DND-41 (cell line): ENCODE data around the gene COL6A3.

Source experiments
- ATAC-seq: fragments of 200-7000 bp; cut with Tn5 transposase; 3 replicates; pipeline ENCODE4 v1.9.1; 2021; ENCODE audit warnings: low read depth; ENCODE audit not compliant: insufficient read depth
- DNase-seq: peaks from one replicate; pipeline ENCODE4 v3.0.0-alpha.2; 2020
- H2AFZ ChIP-seq: 2 replicates; pipeline ENCODE4 v1.6.0; 2012; ENCODE audit warnings: low read depth, low read length
- H3K27ac ChIP-seq: 2 replicates; pipeline ENCODE4 v1.5.1; 2012; ENCODE audit warnings: low read length, inconsistent platforms
- H3K27me3 ChIP-seq: fragments of 200-600 bp; sonication (generic); 2 replicates; pipeline ENCODE4 v1.6.0; 2012; ENCODE audit warnings: low read length, mild to moderate bottlenecking, inconsistent platforms; ENCODE audit not compliant: insufficient read depth, poor library complexity
- H3K36me3 ChIP-seq: 2 replicates; pipeline ENCODE4 v1.5.1; 2012; ENCODE audit warnings: low read length, inconsistent platforms; ENCODE audit not compliant: insufficient read depth
- H3K4me1 ChIP-seq: 2 replicates; pipeline ENCODE4 v1.5.1; 2012; ENCODE audit warnings: mild to moderate bottlenecking, low read length; ENCODE audit not compliant: insufficient read depth
- H3K4me2 ChIP-seq: 2 replicates; pipeline ENCODE4 v1.6.0; 2012; ENCODE audit warnings: mild to moderate bottlenecking, moderate library complexity, low read length, inconsistent platforms; ENCODE audit not compliant: insufficient read depth
- H3K4me3 ChIP-seq, 2 experiments: fragments of 200-600 bp in 1 of 2; shearing (Covaris generic) in 1 of 2; 2 replicates each; pipeline ENCODE4 v1.5.1; 2012 to 2016; ENCODE audit warnings: inconsistent platforms in 2 of 2, low read length in 2 of 2, mild to moderate bottlenecking in 2 of 2, low read depth in 1 of 2, moderate library complexity in 1 of 2
- H3K79me2 ChIP-seq: 2 replicates; pipeline ENCODE4 v1.6.0; 2012; ENCODE audit warnings: low read length, inconsistent platforms; ENCODE audit not compliant: insufficient read depth
- H3K9ac ChIP-seq: 2 replicates; pipeline ENCODE4 v1.6.0; 2012; ENCODE audit warnings: low read depth, mild to moderate bottlenecking, inconsistent platforms, low read length, moderate library complexity
- H3K9me3 ChIP-seq: 2 replicates; pipeline ENCODE4 v1.5.1; 2012; ENCODE audit warnings: low read length, moderate library complexity, mild to moderate bottlenecking, inconsistent platforms; ENCODE audit not compliant: insufficient read depth, severe bottlenecking
- H4K20me1 ChIP-seq: 2 replicates; pipeline ENCODE4 v1.6.0; 2012; ENCODE audit warnings: low read length; ENCODE audit not compliant: insufficient read depth
- EZH2 ChIP-seq: IDR thresholded peaks from 3 replicates; pipeline ENCODE4 v1.6.1; 2012; ENCODE audit warnings: borderline replicate concordance, low read depth, mild to moderate bottlenecking, moderate library complexity, low read length, inconsistent platforms; ENCODE audit not compliant: severe bottlenecking
- TF ChIP-seq, protein P1 (sequence below): IDR thresholded peaks from 2 replicates; pipeline ENCODE4 v1.5.1; 2012; ENCODE audit warnings: borderline replicate concordance, low read length, moderate library complexity, mild to moderate bottlenecking; ENCODE audit not compliant: poor library complexity, severe bottlenecking; ENCODE audit errors: extremely low read depth

The COL6A3 gene

GRCh38 chr2:237450583-237450982, 36.6 kb upstream of the COL6A3 start:
- H3K9me3 ChIP-seq, result peaks cover 2% of the 10 kb centered on the region
- no peaks in the 10 kb centered on the region for H3K27me3 ChIP-seq
- H3K4me3 ChIP-seq, result no peak overlapping the region

DNA sequence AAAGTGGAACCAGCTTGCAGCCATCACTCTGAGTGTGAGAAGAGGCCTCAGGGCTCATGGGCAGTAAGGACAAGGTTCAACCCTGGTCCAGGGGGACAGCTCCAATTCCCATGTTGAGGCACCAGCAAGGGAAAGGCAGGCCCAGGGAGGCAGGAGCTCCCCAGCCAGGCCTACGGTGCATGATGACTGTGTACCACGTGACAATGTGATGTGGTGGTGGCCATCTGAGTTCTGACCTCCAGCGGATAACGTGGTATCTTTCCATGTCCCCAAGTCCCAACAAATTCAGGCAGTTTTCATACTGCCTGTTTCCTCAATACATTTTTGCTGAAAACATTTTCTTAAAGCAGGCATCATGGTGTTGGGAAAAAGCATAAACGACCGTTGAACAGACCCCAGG, 36.1 kb upstream of the COL6A3 start:
- DNase-seq (no peak), ATAC-seq (no peak)
- Histone ChIP-seq H3K9me3 (peaks cover 2% of the 10 kb centered on the region), H3K27ac (no peak overlapping the region), H2AFZ (no peak overlapping the region), H3K79me2 (no peaks in the 10 kb centered on the region), H4K20me1 (no peaks in the 10 kb centered on the region), H3K4me2 (no peak overlapping the region), H3K27me3 (no peaks in the 10 kb centered on the region), H3K36me3 (no peaks in the 10 kb centered on the region), H3K4me1 (no peaks in the 10 kb centered on the region), H3K9ac (no peak overlapping the region), H3K4me3 (no peak overlapping the region)
- TF ChIP-seq, protein P1, sequence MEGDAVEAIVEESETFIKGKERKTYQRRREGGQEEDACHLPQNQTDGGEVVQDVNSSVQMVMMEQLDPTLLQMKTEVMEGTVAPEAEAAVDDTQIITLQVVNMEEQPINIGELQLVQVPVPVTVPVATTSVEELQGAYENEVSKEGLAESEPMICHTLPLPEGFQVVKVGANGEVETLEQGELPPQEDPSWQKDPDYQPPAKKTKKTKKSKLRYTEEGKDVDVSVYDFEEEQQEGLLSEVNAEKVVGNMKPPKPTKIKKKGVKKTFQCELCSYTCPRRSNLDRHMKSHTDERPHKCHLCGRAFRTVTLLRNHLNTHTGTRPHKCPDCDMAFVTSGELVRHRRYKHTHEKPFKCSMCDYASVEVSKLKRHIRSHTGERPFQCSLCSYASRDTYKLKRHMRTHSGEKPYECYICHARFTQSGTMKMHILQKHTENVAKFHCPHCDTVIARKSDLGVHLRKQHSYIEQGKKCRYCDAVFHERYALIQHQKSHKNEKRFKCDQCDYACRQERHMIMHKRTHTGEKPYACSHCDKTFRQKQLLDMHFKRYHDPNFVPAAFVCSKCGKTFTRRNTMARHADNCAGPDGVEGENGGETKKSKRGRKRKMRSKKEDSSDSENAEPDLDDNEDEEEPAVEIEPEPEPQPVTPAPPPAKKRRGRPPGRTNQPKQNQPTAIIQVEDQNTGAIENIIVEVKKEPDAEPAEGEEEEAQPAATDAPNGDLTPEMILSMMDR, result no peak
- TF ChIP-seq EZH2, result no peak

More at GRCh38 chr2:237450583-237450982, 36.6 kb upstream of the COL6A3 start:
- no peak overlapping the region for H2AFZ ChIP-seq
- H3K9ac ChIP-seq, result no peak overlapping the region
- no peak for DNase-seq
- no peaks in the 10 kb centered on the region for H3K36me3 ChIP-seq
- no peaks in the 10 kb centered on the region for H3K79me2 ChIP-seq
- ATAC-seq, result no peak
- no peaks in the 10 kb centered on the region for H3K4me1 ChIP-seq
- H3K4me2 ChIP-seq, result no peak overlapping the region
- H3K27ac ChIP-seq, result no peak overlapping the region
- TF ChIP-seq, protein P1, result no peak
- no peak for TF ChIP-seq EZH2
- H4K20me1 ChIP-seq, result no peaks in the 10 kb centered on the region

DNA sequence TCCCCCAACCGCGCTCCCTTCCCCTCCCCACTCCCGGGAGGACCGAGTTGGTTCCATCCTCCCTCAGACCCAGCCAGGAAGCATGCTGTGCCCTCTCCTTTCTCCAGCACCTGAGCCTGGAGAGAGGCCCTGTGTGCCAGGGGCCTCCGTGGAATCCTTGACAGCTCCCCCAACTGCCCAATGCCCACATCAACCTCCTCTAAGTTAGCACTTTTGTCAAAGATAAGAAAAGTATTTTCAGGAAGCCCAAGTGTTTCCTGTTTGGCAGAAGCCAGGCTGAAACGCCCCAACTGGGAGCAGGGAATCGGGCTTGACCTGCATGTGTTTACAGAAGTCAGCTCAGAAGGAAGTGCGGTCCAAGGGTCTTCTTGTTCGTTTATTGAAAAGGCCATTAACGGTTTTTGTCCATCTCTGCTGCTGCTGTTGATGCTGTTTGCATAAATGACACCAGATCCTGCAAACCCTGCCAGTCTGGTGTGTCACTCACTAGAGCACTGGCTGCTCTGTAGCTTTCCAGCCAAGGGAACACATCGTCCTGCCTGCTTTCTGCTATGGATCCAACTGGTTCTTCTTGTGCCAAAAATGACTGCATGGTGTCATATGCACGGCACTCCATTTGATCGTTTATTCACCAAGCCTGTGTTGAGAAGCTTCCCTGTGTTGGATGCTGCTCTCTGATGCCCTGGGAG, 35.4 kb upstream of the COL6A3 start:
- Histone ChIP-seq H3K4me1 (no peaks in the 10 kb centered on the region), H3K27ac (no peak overlapping the region), H3K27me3 (no peaks in the 10 kb centered on the region), H3K4me2 (no peak overlapping the region), H4K20me1 (no peaks in the 10 kb centered on the region), H2AFZ (no peak overlapping the region), H3K79me2 (no peaks in the 10 kb centered on the region), H3K4me3 (no peak overlapping the region), H3K9ac (no peak overlapping the region), H3K36me3 (no peaks in the 10 kb centered on the region), H3K9me3 (no peaks in the 10 kb centered on the region)
- TF ChIP-seq, protein P1, result no peak
- TF ChIP-seq EZH2, result no peak
- no peak for ATAC-seq
- DNase-seq, result no peak
